Osteocyte (in vitro differentiated cells): ENCODE data around the gene SLC6A13. TPM values are rescaled to one million over a fixed set of nuclear protein-coding genes. Genes with fewer than 3 reads are reported as not detected.

Experiments
- DNase-seq: peaks from one replicate; pipeline ENCODE4 v3.0.0; 2021; ENCODE audit warnings: mixed read lengths; ENCODE audit not compliant: unreplicated experiment; ENCODE audit errors: extremely low spot score
- H3K27ac Mint-ChIP-seq: one replicate; pipeline ENCODE4 v1.8.0; 2021; ENCODE audit warnings: mild to moderate bottlenecking, mixed read lengths; ENCODE audit not compliant: unreplicated experiment
- H3K27me3 Mint-ChIP-seq: one replicate; pipeline ENCODE4 v1.8.0; 2021; ENCODE audit warnings: mixed read lengths; ENCODE audit not compliant: unreplicated experiment
- H3K36me3 Mint-ChIP-seq: one replicate; pipeline ENCODE4 v1.8.0; 2021; ENCODE audit warnings: mixed read lengths; ENCODE audit not compliant: unreplicated experiment
- H3K4me1 Mint-ChIP-seq: one replicate; pipeline ENCODE4 v1.8.0; 2021; ENCODE audit warnings: mixed read lengths; ENCODE audit not compliant: unreplicated experiment
- H3K4me3 Mint-ChIP-seq: one replicate; pipeline ENCODE4 v1.8.0; 2021; ENCODE audit warnings: mild to moderate bottlenecking, moderate library complexity, mixed read lengths; ENCODE audit not compliant: unreplicated experiment
- H3K9me3 Mint-ChIP-seq: one replicate; pipeline ENCODE4 v1.8.0; 2021; ENCODE audit warnings: mixed read lengths; ENCODE audit not compliant: unreplicated experiment
- CTCF ChIP-seq: fragments of 200-600 bp; sonication (generic); IDR thresholded peaks from 2 replicates; pipeline ENCODE4 v1.5.0; 2021; ENCODE audit warnings: antibody characterized with exemption, mild to moderate bottlenecking, moderate library complexity
- total RNA-seq: library from RNA; stranded (reverse); gene quantifications from 2 replicates; pipeline ENCODE4 v1.2.1, GENCODE V29; 2021

Gene SLC6A13
- total RNA-seq, 1 donor from 2014 or later, result 0.43 TPM

GRCh38 chr12:271161-271560, 8.5 kb upstream of the SLC6A13 start:
- no peak for TF ChIP-seq CTCF
- no peak for DNase-seq
- Mint-ChIP-seq H3K27me3 (peaks cover 3% of the 10 kb centered on the region), H3K36me3 (no peaks in the 10 kb centered on the region), H3K4me1 (peaks cover 4% of the 10 kb centered on the region), H3K27ac (no peak overlapping the region), H3K4me3 (no peak overlapping the region), H3K9me3 (no peaks in the 10 kb centered on the region)

GRCh38 chr12:269191-269590, 6.6 kb upstream of the SLC6A13 start:
- no peak overlapping the region for H3K4me3 Mint-ChIP-seq
- H3K4me1 Mint-ChIP-seq, result peaks cover 4% of the 10 kb centered on the region
- no peaks in the 10 kb centered on the region for H3K9me3 Mint-ChIP-seq

GRCh38 chr12:268483-268840, 5.8 kb upstream of the SLC6A13 start:
- Mint-ChIP-seq H3K27ac (no peak overlapping the region), H3K4me3 (no peak overlapping the region), H3K27me3 (peaks cover 15% of the 10 kb centered on the region), H3K36me3 (no peaks in the 10 kb centered on the region), H3K4me1 (peaks cover 4% of the 10 kb centered on the region), H3K9me3 (no peaks in the 10 kb centered on the region)
- DNase-seq, result no peak
- no peak for TF ChIP-seq CTCF

More at GRCh38 chr12:269191-269590, 6.6 kb upstream of the SLC6A13 start:
- TF ChIP-seq CTCF, result no peak
- H3K27me3 Mint-ChIP-seq, result peaks cover 15% of the 10 kb centered on the region
- H3K36me3 Mint-ChIP-seq, result no peaks in the 10 kb centered on the region
- no peak overlapping the region for H3K27ac Mint-ChIP-seq
- DNase-seq, result no peak

- H3K4me1 Mint-ChIP-seq, result peaks cover 4% of the 10 kb centered on the region
Measured at GRCh38 chr12:267581-268482, 5.2 kb upstream of the SLC6A13 start.

More at GRCh38 chr12:267581-268482, 5.2 kb upstream of the SLC6A13 start:
- TF ChIP-seq CTCF, result no peak
- Mint-ChIP-seq H3K27me3 (peaks cover 19% of the 10 kb centered on the region), H3K27ac (no peak overlapping the region), H3K9me3 (no peaks in the 10 kb centered on the region), H3K36me3 (no peaks in the 10 kb centered on the region), H3K4me3 (no peak overlapping the region)
- DNase-seq, result no peak
